Mononuclear cell (primary cell): ENCODE measurements around the gene ANO9. TPM values are rescaled to one million over a fixed set of nuclear protein-coding genes. Genes with fewer than 3 reads are reported as not detected.

Experiments
- total RNA-seq: library from RNA; depleted of rRNA; stranded (reverse); fragments of >200 nt; gene quantifications from one replicate; pipeline ENCODE4 v1.2.3, GENCODE V29; 2012

Gene ANO9
- total RNA-seq, 1 donor: 19.9 TPM

Other genes with a start within 250 kb of the ANO9 start
- gene SCGB1C1, start 248.9 kb downstream of the ANO9 start, total RNA-seq: not detected
- gene BET1L, start 234.6 kb downstream of the ANO9 start, total RNA-seq: 20.6 TPM
- 53.4 TPM for gene RIC8A, start 234.3 kb downstream of the ANO9 start, total RNA-seq
- gene SIRT3, start 205.7 kb downstream of the ANO9 start, total RNA-seq: 6.2 TPM
- gene PSMD13, start 205.0 kb downstream of the ANO9 start, total RNA-seq: 62.5 TPM
- 9.7 TPM for gene NLRP6, start 163.6 kb downstream of the ANO9 start, total RNA-seq
- gene PGGHG, start 152.9 kb downstream of the ANO9 start, total RNA-seq: 85.2 TPM
- not detected for gene IFITM5, start 142.5 kb downstream of the ANO9 start, total RNA-seq
- gene IFITM2, start 134.2 kb downstream of the ANO9 start, total RNA-seq: 52.9 TPM
- 276 TPM for gene IFITM1, start 128.0 kb downstream of the ANO9 start, total RNA-seq
- gene IFITM3, start 121.2 kb downstream of the ANO9 start, total RNA-seq: 14.1 TPM
- gene B4GALNT4, start 72.5 kb downstream of the ANO9 start, total RNA-seq: 0.21 TPM
- gene PKP3, start 47.8 kb downstream of the ANO9 start, total RNA-seq: not detected
- gene SIGIRR, start 27.0 kb downstream of the ANO9 start, total RNA-seq: 50.9 TPM
- 8.8 TPM for gene PTDSS2, start 8.3 kb upstream of the ANO9 start, total RNA-seq
- gene RNH1, start 65.2 kb upstream of the ANO9 start, total RNA-seq: 92.2 TPM
- 7.1 TPM for gene HRAS, start 93.6 kb upstream of the ANO9 start, total RNA-seq
- gene LRRC56, start 95.5 kb upstream of the ANO9 start, total RNA-seq: 0.94 TPM
- gene LMNTD2, start 118.7 kb upstream of the ANO9 start, total RNA-seq: 2.1 TPM
- gene RASSF7, start 119.0 kb upstream of the ANO9 start, total RNA-seq: 16.6 TPM
- 25.1 TPM for gene PHRF1, start 134.5 kb upstream of the ANO9 start, total RNA-seq
- 50.9 TPM for gene IRF7, start 173.9 kb upstream of the ANO9 start, total RNA-seq
- 0.10 TPM for gene CDHR5, start 182.9 kb upstream of the ANO9 start, total RNA-seq
- gene SCT, start 185.2 kb upstream of the ANO9 start, total RNA-seq: not detected
- gene DRD4, start 195.3 kb upstream of the ANO9 start, total RNA-seq: 0.10 TPM